RWPE2 (cell line): ENCODE data around the gene POLDIP2.

Source experiments
- ATAC-seq: fragments of 200-7000 bp; cut with Tn5 transposase; 3 replicates; pipeline ENCODE4 v1.9.1; 2021; ENCODE audit warnings: low read depth
- DNase-seq: peaks from one replicate; pipeline ENCODE4 v3.0.0-alpha.2; 2020; ENCODE audit warnings: low spot score
- H3K27ac ChIP-seq: fragments of 450-650 bp; 2 replicates; pipeline ENCODE4 v1.5.1; 2017; ENCODE audit warnings: mild to moderate bottlenecking; ENCODE audit not compliant: poor library complexity, severe bottlenecking
- H3K27me3 ChIP-seq: fragments of 250-450 bp; sonication (Bioruptor Pico); 2 replicates; pipeline ENCODE4 v1.5.1; 2021; ENCODE audit warnings: mild to moderate bottlenecking, moderate library complexity; ENCODE audit not compliant: insufficient read depth, poor library complexity, severe bottlenecking
- H3K36me3 ChIP-seq: fragments of 250-450 bp; sonication (Bioruptor Pico); 2 replicates; pipeline ENCODE4 v1.5.1; 2020; ENCODE audit warnings: low read depth, mild to moderate bottlenecking, moderate library complexity
- H3K4me1 ChIP-seq: fragments of 250-450 bp; sonication (Bioruptor Pico); 2 replicates; pipeline ENCODE4 v1.5.1; 2021; ENCODE audit warnings: mild to moderate bottlenecking, moderate library complexity; ENCODE audit not compliant: insufficient read depth, poor library complexity, severe bottlenecking
- H3K4me3 ChIP-seq: fragments of 250-450 bp; sonication (Bioruptor Pico); 2 replicates; pipeline ENCODE4 v1.5.1; 2021; ENCODE audit warnings: mild to moderate bottlenecking, moderate library complexity; ENCODE audit not compliant: severe bottlenecking
- H3K9me3 ChIP-seq: fragments of 250-450 bp; sonication (Bioruptor Pico); 2 replicates; pipeline ENCODE4 v1.5.1; 2021; ENCODE audit warnings: mild to moderate bottlenecking, moderate library complexity; ENCODE audit not compliant: severe bottlenecking
- TF ChIP-seq, protein P1 (sequence below): fragments of 450-650 bp; IDR thresholded peaks from one replicate; pipeline ENCODE4 v1.5.1; 2017; ENCODE audit warnings: mild to moderate bottlenecking, moderate library complexity; ENCODE audit not compliant: poor library complexity, severe bottlenecking

Gene POLDIP2

GRCh38 chr17:28327031-28327607, 30.2 kb downstream of the POLDIP2 start:
- no peaks in the 10 kb centered on the region for H3K4me1 ChIP-seq
- DNase-seq (no peak), ATAC-seq (peak; percentile 58; the same call in 1 of the 3 replicates)
- TF ChIP-seq, protein P1, sequence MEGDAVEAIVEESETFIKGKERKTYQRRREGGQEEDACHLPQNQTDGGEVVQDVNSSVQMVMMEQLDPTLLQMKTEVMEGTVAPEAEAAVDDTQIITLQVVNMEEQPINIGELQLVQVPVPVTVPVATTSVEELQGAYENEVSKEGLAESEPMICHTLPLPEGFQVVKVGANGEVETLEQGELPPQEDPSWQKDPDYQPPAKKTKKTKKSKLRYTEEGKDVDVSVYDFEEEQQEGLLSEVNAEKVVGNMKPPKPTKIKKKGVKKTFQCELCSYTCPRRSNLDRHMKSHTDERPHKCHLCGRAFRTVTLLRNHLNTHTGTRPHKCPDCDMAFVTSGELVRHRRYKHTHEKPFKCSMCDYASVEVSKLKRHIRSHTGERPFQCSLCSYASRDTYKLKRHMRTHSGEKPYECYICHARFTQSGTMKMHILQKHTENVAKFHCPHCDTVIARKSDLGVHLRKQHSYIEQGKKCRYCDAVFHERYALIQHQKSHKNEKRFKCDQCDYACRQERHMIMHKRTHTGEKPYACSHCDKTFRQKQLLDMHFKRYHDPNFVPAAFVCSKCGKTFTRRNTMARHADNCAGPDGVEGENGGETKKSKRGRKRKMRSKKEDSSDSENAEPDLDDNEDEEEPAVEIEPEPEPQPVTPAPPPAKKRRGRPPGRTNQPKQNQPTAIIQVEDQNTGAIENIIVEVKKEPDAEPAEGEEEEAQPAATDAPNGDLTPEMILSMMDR: no peak
- H3K36me3 ChIP-seq: peaks cover 63% of the 10 kb centered on the region
- H3K4me3 ChIP-seq: no peak overlapping the region
- no peaks in the 10 kb centered on the region for H3K9me3 ChIP-seq
- no peaks in the 10 kb centered on the region for H3K27me3 ChIP-seq
- no peak overlapping the region for H3K27ac ChIP-seq

DNA sequence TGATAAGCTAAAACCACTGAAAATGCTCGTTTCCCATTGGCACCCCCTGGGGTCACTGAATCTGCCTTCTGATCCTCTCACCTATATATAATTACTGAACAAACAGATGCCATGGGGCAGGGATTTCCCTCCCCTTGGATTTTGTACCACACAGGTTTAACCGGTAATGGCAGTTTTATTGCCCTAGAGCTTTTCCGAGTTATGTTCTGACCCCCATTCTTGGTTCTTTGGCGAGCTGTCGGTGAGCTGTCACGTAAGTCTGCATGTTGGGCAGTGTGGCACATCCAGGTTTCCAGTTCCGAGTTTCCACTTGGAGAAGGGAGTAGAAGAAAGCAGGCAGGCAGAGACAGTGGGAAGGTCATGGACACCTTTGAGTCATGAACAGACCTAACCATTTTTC, 31.2 kb downstream of the POLDIP2 start:
- DNase-seq: no peak
- Histone ChIP-seq H3K27ac (no peak overlapping the region), H3K9me3 (no peaks in the 10 kb centered on the region), H3K27me3 (no peaks in the 10 kb centered on the region), H3K4me1 (no peaks in the 10 kb centered on the region), H3K36me3 (peaks cover 70% of the 10 kb centered on the region), H3K4me3 (no peak overlapping the region)
- ATAC-seq: no peak
- TF ChIP-seq, protein P1: no peak

- no peak for ATAC-seq
- Histone ChIP-seq H3K4me1 (no peaks in the 10 kb centered on the region), H3K9me3 (no peaks in the 10 kb centered on the region), H3K4me3 (no peak overlapping the region), H3K36me3 (peaks cover 72% of the 10 kb centered on the region), H3K27me3 (no peaks in the 10 kb centered on the region), H3K27ac (no peak overlapping the region)
- TF ChIP-seq, protein P1: no peak
- DNase-seq: no peak
Observed at GRCh38 chr17:28325211-28325610, 32.1 kb downstream of the POLDIP2 start.

GRCh38 chr17:28324781-28325180, 32.5 kb downstream of the POLDIP2 start:
- no peaks in the 10 kb centered on the region for H3K9me3 ChIP-seq
- DNase-seq (no peak), ATAC-seq (no peak)
- H3K36me3 ChIP-seq: peaks cover 72% of the 10 kb centered on the region
- H3K4me3 ChIP-seq: no peak overlapping the region
- no peak overlapping the region for H3K27ac ChIP-seq
- TF ChIP-seq, protein P1: no peak
- H3K27me3 ChIP-seq: no peaks in the 10 kb centered on the region
- H3K4me1 ChIP-seq: no peaks in the 10 kb centered on the region

DNA sequence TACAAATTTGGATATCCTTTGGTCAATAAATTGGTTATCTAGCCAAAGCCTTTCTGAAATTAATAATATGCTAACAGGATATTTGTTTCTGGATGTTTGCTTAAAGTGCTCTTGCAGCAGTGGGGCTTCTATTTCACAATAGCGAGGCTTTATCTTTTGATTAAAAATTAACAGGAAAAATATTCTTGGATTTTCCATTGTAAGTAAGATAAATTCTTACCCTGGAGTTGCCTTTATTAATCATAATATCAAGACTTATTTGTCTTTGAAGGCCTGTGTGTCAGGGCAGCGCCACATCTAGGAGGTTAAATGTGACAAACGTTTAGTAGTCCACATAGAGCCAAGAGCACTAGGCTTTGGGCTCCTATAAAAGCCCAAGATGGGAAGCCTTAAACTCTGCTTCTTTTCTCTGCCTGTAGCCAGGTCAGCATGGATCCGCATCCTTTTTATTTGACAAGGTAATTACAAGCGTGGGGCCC, 33.0 kb downstream of the POLDIP2 start:
- TF ChIP-seq, protein P1: no peak
- peaks cover 68% of the 10 kb centered on the region for H3K36me3 ChIP-seq
- no peak for DNase-seq
- ATAC-seq: no peak
- no peak overlapping the region for H3K27ac ChIP-seq
- no peaks in the 10 kb centered on the region for H3K4me1 ChIP-seq
- no peaks in the 10 kb centered on the region for H3K9me3 ChIP-seq
- H3K27me3 ChIP-seq: no peaks in the 10 kb centered on the region
- H3K4me3 ChIP-seq: no peak overlapping the region
